Hepatocyte (in vitro differentiated cells): ENCODE results near the gene CXCR4. TPM values are rescaled to one million over a fixed set of nuclear protein-coding genes. Genes with fewer than 3 reads are reported as not detected.

Source experiments
- DNase-seq: peaks from one replicate; pipeline ENCODE4 v3.0.0-alpha.2; 2016; ENCODE audit warnings: low spot score
- H2AFZ ChIP-seq: fragments of 200-600 bp; sonication (generic); 2 replicates; pipeline ENCODE4 v1.6.0; 2016; ENCODE audit warnings: antibody characterized with exemption, mild to moderate bottlenecking
- H3K27ac ChIP-seq: fragments of 200-600 bp; sonication (generic); 2 replicates; pipeline ENCODE4 v1.5.1; 2016; ENCODE audit warnings: mild to moderate bottlenecking
- H3K27me3 ChIP-seq: fragments of 200-600 bp; sonication (generic); 2 replicates; pipeline ENCODE4 v1.6.1; 2016
- H3K36me3 ChIP-seq: fragments of 200-600 bp; sonication (generic); replicated peaks from 2 replicates; pipeline ENCODE4 v1.5.1; 2016; ENCODE audit warnings: low read depth; ENCODE audit not compliant: insufficient read depth
- H3K4me1 ChIP-seq: fragments of 200-600 bp; sonication (generic); 2 replicates; pipeline ENCODE4 v1.5.1; 2016; ENCODE audit warnings: mild to moderate bottlenecking, moderate library complexity; ENCODE audit not compliant: insufficient read depth
- H3K4me2 ChIP-seq: fragments of 200-600 bp; sonication (generic); 2 replicates; pipeline ENCODE4 v1.6.0; 2016
- H3K4me3 ChIP-seq: fragments of 200-600 bp; sonication (generic); 2 replicates; pipeline ENCODE4 v1.5.1; 2016; ENCODE audit warnings: mild to moderate bottlenecking
- H3K79me2 ChIP-seq: fragments of 200-600 bp; sonication (generic); 2 replicates; pipeline ENCODE4 v1.6.0; 2017; ENCODE audit warnings: mild to moderate bottlenecking
- H3K9me2 ChIP-seq: fragments of 200-600 bp; sonication (generic); replicated peaks from 2 replicates; pipeline ENCODE4 v1.6.0; 2017; ENCODE audit warnings: mild to moderate bottlenecking; ENCODE audit not compliant: insufficient read depth
- H3K9me3 ChIP-seq: fragments of 200-600 bp; sonication (generic); 2 replicates; pipeline ENCODE4 v1.5.1; 2016; ENCODE audit warnings: low read depth, mild to moderate bottlenecking
- H4K20me1 ChIP-seq: fragments of 200-600 bp; sonication (generic); 2 replicates; pipeline ENCODE4 v1.6.0; 2016; ENCODE audit warnings: mild to moderate bottlenecking; ENCODE audit not compliant: insufficient read depth, poor library complexity, severe bottlenecking
- EZH2 ChIP-seq: fragments of 200-600 bp; sonication (generic); IDR thresholded peaks from 2 replicates; pipeline ENCODE4 v1.6.1; 2016; ENCODE audit warnings: antibody characterized with exemption, mild to moderate bottlenecking, borderline replicate concordance
- EZH2phosphoT487 ChIP-seq: fragments of 200-600 bp; sonication (generic); IDR thresholded peaks from one replicate; pipeline ENCODE4 v1.6.1; 2018; ENCODE audit warnings: antibody characterized with exemption, mild to moderate bottlenecking, low read depth, moderate library complexity; ENCODE audit not compliant: unreplicated experiment, severe bottlenecking
- WGBS: methylation state at CpG from one replicate; pipeline ENCODE4 v1.1.6; 2016; ENCODE audit warnings: low lambda C conversion rate; ENCODE audit errors: missing lambda C conversion rate; 5-methylcytosine and 5-hydroxymethylcytosine counted together
- polyA plus RNA-seq: library from polyadenylated mRNA; unstranded; fragments of >200 nt; fragmentation: Nextera tagmentation; extraction: Ambion mirVana; gene quantifications from 2 replicates; pipeline ENCODE4 v1.2.1, GENCODE V29; 2016
- total RNA-seq: library from RNA; depleted of rRNA; stranded (reverse); fragments of >200 nt; gene quantifications from 2 replicates; pipeline ENCODE4 v1.2.3, GENCODE V29; 2014
- TF ChIP-seq, protein P1 (sequence below): fragments of 200-600 bp; sonication (generic); IDR thresholded peaks from 2 replicates; pipeline ENCODE4 v1.5.1; 2016; ENCODE audit warnings: antibody characterized with exemption, mild to moderate bottlenecking; ENCODE audit not compliant: poor library complexity

CXCR4 gene
- total and polyA plus RNA-seq, 2 experiments from 2014 or later = 3.8 to 6.2 TPM

DNA sequence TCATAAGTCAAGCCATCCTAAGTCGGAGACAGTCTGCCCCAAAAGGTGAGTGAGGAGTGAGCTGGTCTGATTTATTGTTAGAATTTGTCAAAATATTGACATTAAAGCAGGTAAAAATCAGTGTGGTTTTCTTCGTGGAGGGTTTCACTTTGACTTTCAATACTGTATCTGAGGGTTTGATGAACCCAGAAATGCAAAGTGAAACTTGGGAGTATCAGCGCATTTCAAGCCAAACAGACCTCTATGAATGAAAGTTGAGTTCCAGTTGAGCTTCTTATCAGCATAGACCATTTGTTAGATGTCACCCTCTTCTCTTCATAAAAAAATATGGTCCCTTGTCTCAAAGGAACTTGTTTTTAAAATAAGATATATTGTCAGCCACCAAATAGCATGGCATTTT lies 21.7 kb upstream of the CXCR4 start:
- no peaks in the 10 kb centered on the region for H3K27me3 ChIP-seq
- WGBS = 91% methylated on average over 3 of the region's 3 CpGs
- H2AFZ ChIP-seq = no peak overlapping the region
- H3K9me2 ChIP-seq = no peaks in the 10 kb centered on the region
- H3K27ac ChIP-seq = no peak overlapping the region
- no peak for DNase-seq
- no peak overlapping the region for H3K4me3 ChIP-seq
- no peaks in the 10 kb centered on the region for H4K20me1 ChIP-seq
- no peaks in the 10 kb centered on the region for H3K9me3 ChIP-seq
- H3K4me2 ChIP-seq = no peak overlapping the region
- no peaks in the 10 kb centered on the region for H3K36me3 ChIP-seq
- H3K4me1 ChIP-seq = peaks cover 8% of the 10 kb centered on the region
- no peaks in the 10 kb centered on the region for H3K79me2 ChIP-seq
- TF ChIP-seq EZH2phosphoT487 = no peak
- TF ChIP-seq, protein P1, sequence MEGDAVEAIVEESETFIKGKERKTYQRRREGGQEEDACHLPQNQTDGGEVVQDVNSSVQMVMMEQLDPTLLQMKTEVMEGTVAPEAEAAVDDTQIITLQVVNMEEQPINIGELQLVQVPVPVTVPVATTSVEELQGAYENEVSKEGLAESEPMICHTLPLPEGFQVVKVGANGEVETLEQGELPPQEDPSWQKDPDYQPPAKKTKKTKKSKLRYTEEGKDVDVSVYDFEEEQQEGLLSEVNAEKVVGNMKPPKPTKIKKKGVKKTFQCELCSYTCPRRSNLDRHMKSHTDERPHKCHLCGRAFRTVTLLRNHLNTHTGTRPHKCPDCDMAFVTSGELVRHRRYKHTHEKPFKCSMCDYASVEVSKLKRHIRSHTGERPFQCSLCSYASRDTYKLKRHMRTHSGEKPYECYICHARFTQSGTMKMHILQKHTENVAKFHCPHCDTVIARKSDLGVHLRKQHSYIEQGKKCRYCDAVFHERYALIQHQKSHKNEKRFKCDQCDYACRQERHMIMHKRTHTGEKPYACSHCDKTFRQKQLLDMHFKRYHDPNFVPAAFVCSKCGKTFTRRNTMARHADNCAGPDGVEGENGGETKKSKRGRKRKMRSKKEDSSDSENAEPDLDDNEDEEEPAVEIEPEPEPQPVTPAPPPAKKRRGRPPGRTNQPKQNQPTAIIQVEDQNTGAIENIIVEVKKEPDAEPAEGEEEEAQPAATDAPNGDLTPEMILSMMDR = no peak
- TF ChIP-seq EZH2 = no peak

DNA sequence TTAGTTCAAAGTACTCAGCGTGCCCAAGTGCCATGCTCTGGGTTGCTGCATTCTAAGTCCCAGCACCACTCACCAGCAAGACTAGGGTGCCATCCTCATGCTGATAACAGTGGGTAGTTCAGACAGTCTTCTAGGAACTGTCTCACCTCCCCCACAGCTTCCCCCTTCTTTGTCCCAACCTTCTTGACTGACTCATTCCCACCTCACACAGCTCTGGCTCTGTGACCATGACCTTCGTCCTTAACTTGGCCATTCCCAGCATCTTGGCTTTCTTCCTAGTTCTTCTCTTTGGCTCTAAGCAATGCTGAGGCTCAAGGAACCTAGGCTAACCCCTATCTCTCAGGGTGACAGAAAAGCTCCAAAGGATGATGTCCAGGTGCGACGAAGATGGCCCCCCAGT lies 20.0 kb upstream of the CXCR4 start:
- H3K9me2 ChIP-seq = no peaks in the 10 kb centered on the region
- no peak overlapping the region for H3K27ac ChIP-seq
- DNase-seq = no peak
- H2AFZ ChIP-seq = no peak overlapping the region
- H3K4me3 ChIP-seq = no peak overlapping the region
- H3K4me2 ChIP-seq = no peak overlapping the region
- H3K9me3 ChIP-seq = no peaks in the 10 kb centered on the region
- TF ChIP-seq, protein P1 = no peak
- TF ChIP-seq EZH2phosphoT487 (no peak), EZH2 (no peak)
- H4K20me1 ChIP-seq = no peaks in the 10 kb centered on the region
- H3K27me3 ChIP-seq = no peaks in the 10 kb centered on the region
- 95% methylated on average over 4 of the region's 4 CpGs for WGBS
- peaks cover 8% of the 10 kb centered on the region for H3K4me1 ChIP-seq
- H3K36me3 ChIP-seq = no peaks in the 10 kb centered on the region
- H3K79me2 ChIP-seq = no peaks in the 10 kb centered on the region

DNA sequence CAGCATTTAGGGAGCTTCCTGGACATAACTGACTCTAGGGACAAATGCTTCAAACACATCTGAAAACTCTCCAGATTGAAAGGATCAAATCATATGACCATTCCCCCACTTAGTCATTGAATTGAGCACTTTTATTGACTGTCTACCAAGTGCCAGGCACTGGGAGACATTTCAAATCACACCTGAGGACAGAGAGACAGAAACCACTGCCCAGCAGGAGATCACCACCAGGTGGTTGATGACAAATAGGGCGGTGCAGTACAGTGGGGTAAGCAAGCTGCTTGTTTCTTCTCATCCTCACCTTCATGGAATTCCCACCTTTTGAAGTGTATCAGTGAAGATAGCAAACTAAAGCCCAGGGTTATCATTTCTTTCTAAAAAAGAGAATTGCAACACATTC lies 19.0 kb upstream of the CXCR4 start:
- no peaks in the 10 kb centered on the region for H3K9me3 ChIP-seq
- TF ChIP-seq EZH2phosphoT487 (no peak), EZH2 (no peak)
- TF ChIP-seq, protein P1 = no peak
- H4K20me1 ChIP-seq = no peaks in the 10 kb centered on the region
- no peak overlapping the region for H3K4me2 ChIP-seq
- H3K27ac ChIP-seq = no peak overlapping the region
- H2AFZ ChIP-seq = no peak overlapping the region
- H3K9me2 ChIP-seq = no peaks in the 10 kb centered on the region
- H3K27me3 ChIP-seq = no peaks in the 10 kb centered on the region
- peaks cover 5% of the 10 kb centered on the region for H3K4me1 ChIP-seq
- no peak overlapping the region for H3K4me3 ChIP-seq
- no peak for DNase-seq
- WGBS = 76% methylated on average over 1 of the region's 1 CpG
- H3K79me2 ChIP-seq = no peaks in the 10 kb centered on the region
- no peaks in the 10 kb centered on the region for H3K36me3 ChIP-seq
